HepG2 (cell line): ENCODE data around the gene CTCF. TPM values are rescaled to one million over a fixed set of nuclear protein-coding genes. Genes with fewer than 3 reads are reported as not detected.

Source experiments
- CBX2 ChIP-seq, 2 experiments: fragments of 200-600 bp in 1 of 2; sonication (generic); formaldehyde crosslinking in 1 of 2; IDR thresholded peaks; 2 replicates each; pipeline versions ENCODE4 v1.7.0 to v1.8.1; 2018 to 2022; ENCODE audit warnings: low read depth in 2 of 2, low read length in 1 of 2, mild to moderate bottlenecking in 1 of 2, missing genetic modification reagents in 1 of 2
- GABPA ChIP-seq, 2 experiments: IDR thresholded peaks; 2 replicates each; pipeline ENCODE4 v1.6.1; 2011 to 2016; ENCODE audit warnings: low read depth in 2 of 2, low read length in 1 of 2, missing biosample characterization in 1 of 2, missing genetic modification characterization in 1 of 2
- GMEB1 ChIP-seq: sonication (generic); formaldehyde crosslinking; IDR thresholded peaks from 2 replicates; pipeline ENCODE4 v1.5.1; 2020; ENCODE audit warnings: missing genetic modification reagents, mild to moderate bottlenecking, borderline replicate concordance
- HNRNPUL1 ChIP-seq: fragments of 200-400 bp; formaldehyde crosslinking; IDR thresholded peaks from 2 replicates; pipeline ENCODE4 v1.6.1; 2017; ENCODE audit warnings: low read depth, mild to moderate bottlenecking, low read length, moderate library complexity
- IRX3 ChIP-seq: sonication (generic); formaldehyde crosslinking; IDR thresholded peaks from 2 replicates; pipeline ENCODE4 v1.8.1; 2023; ENCODE audit warnings: mild to moderate bottlenecking, low read depth, missing genetic modification reagents, borderline replicate concordance
- KLF9 ChIP-seq: IDR thresholded peaks from 2 replicates; pipeline ENCODE4 v1.6.1; 2016; ENCODE audit warnings: low read depth
- SIX1 ChIP-seq: sonication (generic); formaldehyde crosslinking; IDR thresholded peaks from 2 replicates; pipeline ENCODE4 v1.4.0; 2020; ENCODE audit warnings: missing genetic modification reagents, borderline replicate concordance
- SNAI1 ChIP-seq: sonication (generic); formaldehyde crosslinking; IDR thresholded peaks from 2 replicates; pipeline ENCODE4 v1.5.0; 2020; ENCODE audit warnings: mild to moderate bottlenecking, missing genetic modification reagents, borderline replicate concordance
- SNAPC2 ChIP-seq: sonication (generic); formaldehyde crosslinking; IDR thresholded peaks from 2 replicates; pipeline ENCODE4 v1.8.1; 2022; ENCODE audit warnings: mild to moderate bottlenecking, missing genetic modification reagents
- SP1 ChIP-seq, 2 experiments: fragments of 450-650 bp in 1 of 2; sonication (generic) in 1 of 2; formaldehyde crosslinking in 1 of 2; IDR thresholded peaks; 2 replicates each; pipeline versions ENCODE4 v1.4.0 to v1.6.1; 2016 to 2020; ENCODE audit warnings: missing genetic modification reagents in 1 of 2
- TBL1XR1 ChIP-seq: fragments of 150-350 bp; IDR thresholded peaks from 2 replicates; pipeline ENCODE4 v1.6.1; 2014; ENCODE audit warnings: borderline replicate concordance, low read length; ENCODE audit not compliant: partially characterized antibody
- TEF ChIP-seq: sonication (generic); formaldehyde crosslinking; IDR thresholded peaks from 2 replicates; pipeline ENCODE4 v1.5.0; 2020; ENCODE audit warnings: missing genetic modification reagents
- ZMAT3 ChIP-seq: sonication (generic); formaldehyde crosslinking; conservative IDR thresholded peaks from 2 replicates; pipeline ENCODE4 v1.7.0; 2021; ENCODE audit warnings: missing genetic modification reagents
- ZNF296 ChIP-seq: sonication (generic); formaldehyde crosslinking; conservative IDR thresholded peaks from 2 replicates; pipeline ENCODE4 v1.5.0; 2020; ENCODE audit warnings: mild to moderate bottlenecking, missing genetic modification reagents
- ZNF33B ChIP-seq: sonication (generic); formaldehyde crosslinking; IDR thresholded peaks from 2 replicates; pipeline ENCODE4 v1.5.1; 2020; ENCODE audit warnings: mild to moderate bottlenecking, missing genetic modification reagents
- ZNF430 ChIP-seq: sonication (generic); formaldehyde crosslinking; IDR thresholded peaks from 2 replicates; pipeline ENCODE4 v1.9.0; 2021; ENCODE audit warnings: mild to moderate bottlenecking, missing genetic modification reagents
- ZNF451 ChIP-seq: sonication (generic); formaldehyde crosslinking; IDR thresholded peaks from 2 replicates; pipeline ENCODE4 v1.5.0; 2020; ENCODE audit warnings: mild to moderate bottlenecking, missing genetic modification reagents
- ZNF747 ChIP-seq: sonication (generic); formaldehyde crosslinking; IDR thresholded peaks from 2 replicates; pipeline ENCODE4 v1.8.1; 2023; ENCODE audit warnings: missing genetic modification reagents, mild to moderate bottlenecking, borderline replicate concordance
- ZNF775 ChIP-seq: sonication (generic); formaldehyde crosslinking; IDR thresholded peaks from 2 replicates; pipeline ENCODE4 v1.4.0; 2020; ENCODE audit warnings: missing genetic modification reagents, mild to moderate bottlenecking, moderate library complexity, borderline replicate concordance
- polyA plus RNA-seq, 8 experiments: library from polyadenylated mRNA; depleted of rRNA in 3 of 8; stranded (reverse) in 7 of 8; unstranded in 1 of 8; fragments of >200 nt; fragmentation: Illumina TruSeq in 4 of 8; extraction: Trizol in 4 of 8; gene quantifications; 2 replicates each; pipeline versions ENCODE4 v1.2.1 to v1.2.3, GENCODE V29; 2011 to 2016; ENCODE audit warnings: low read depth in 4 of 8, missing spikeins in 1 of 8, mixed read lengths in 1 of 8; ENCODE audit not compliant: insufficient read depth in 1 of 8
- total RNA-seq, 5 experiments: library from RNA; depleted of rRNA; stranded (reverse); fragments of >200 nt; fragmentation: Illumina TruSeq; extraction: Trizol; gene quantifications; 2 replicates each; pipeline ENCODE4 v1.2.3, GENCODE V29; 2016; ENCODE audit warnings: low read depth in 1 of 5
- TF ChIP-seq, protein P1 (sequence below): sonication (generic); formaldehyde crosslinking; IDR thresholded peaks from 2 replicates; pipeline ENCODE4 v1.9.0; 2022; ENCODE audit warnings: low read depth, missing genetic modification reagents
- TF ChIP-seq, protein P2 (sequence below): sonication (generic); formaldehyde crosslinking; IDR thresholded peaks from 2 replicates; pipeline ENCODE4 v1.4.0; 2020; ENCODE audit warnings: missing genetic modification reagents; ENCODE audit errors: not compliant biosample characterization

CTCF gene
- total and polyA plus RNA-seq, 2 of the 13 experiments (the other 11 are each of a cell fraction or from before 2014, with no cell fraction given), result 19.5 to 37.5 TPM

DNA sequence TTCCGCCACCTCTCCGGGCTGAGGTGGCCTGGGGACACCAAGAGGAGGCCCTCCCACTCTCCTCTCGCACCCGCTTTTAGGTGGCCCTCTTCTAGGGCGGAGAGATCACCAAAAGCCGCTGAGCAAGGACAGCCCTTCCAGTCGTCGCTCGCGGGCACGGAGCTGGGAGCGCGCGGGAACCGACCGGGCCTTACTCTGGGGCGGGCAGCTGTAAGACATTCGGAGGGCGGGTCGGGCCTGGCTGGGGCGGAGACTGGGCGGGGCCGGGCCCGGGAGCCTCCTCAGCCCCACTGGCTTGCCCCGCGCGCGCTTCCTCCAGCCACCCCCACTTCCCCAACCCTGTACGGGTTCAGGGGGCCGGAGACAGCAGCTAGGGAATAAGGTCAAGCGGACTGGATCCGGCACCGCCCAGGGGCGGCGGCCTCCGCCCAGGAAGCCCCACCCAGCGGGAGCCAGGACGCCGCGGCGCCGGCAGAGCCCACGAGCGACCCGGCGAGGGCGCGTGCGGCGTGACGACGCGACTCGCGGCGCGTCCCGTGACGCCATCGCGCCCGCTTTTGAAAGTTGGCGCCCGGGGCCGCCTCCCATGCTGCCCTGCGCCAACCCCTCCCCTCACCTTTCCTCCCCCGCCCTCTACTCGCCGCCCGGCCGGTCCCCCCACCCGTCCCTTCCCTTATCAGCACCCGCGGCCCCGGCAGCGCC, 351 bp upstream of the CTCF start (continued):
- no peak for TF ChIP-seq TBL1XR1
- TF ChIP-seq ZMAT3 (CRISPR knock-in tag), result peak; percentile 55; the same call in 1 of the 2 replicates
- no peak for TF ChIP-seq TEF (CRISPR knock-in tag)
- TF ChIP-seq ZNF430 (CRISPR knock-in tag), result no peak; the same call in 1 of the 2 replicates
- TF ChIP-seq KLF9 (CRISPR knock-in tag), result 0 out of 2 replicates have a peak, but pooled peaks have one; percentile 43
- no peak for TF ChIP-seq CBX2 (IDR thresholded peaks at IDR 0.05; ENCODE audit: low read depth, low read length)
- TF ChIP-seq CBX2 (CRISPR knock-in tag; IDR thresholded peaks at IDR 0.05; ENCODE audit: low read depth), result no peak
- peak; percentile 86; the same call in 1 of the 2 replicates for TF ChIP-seq SNAPC2
- TF ChIP-seq HNRNPUL1, result no peak
- TF ChIP-seq, protein P1, sequence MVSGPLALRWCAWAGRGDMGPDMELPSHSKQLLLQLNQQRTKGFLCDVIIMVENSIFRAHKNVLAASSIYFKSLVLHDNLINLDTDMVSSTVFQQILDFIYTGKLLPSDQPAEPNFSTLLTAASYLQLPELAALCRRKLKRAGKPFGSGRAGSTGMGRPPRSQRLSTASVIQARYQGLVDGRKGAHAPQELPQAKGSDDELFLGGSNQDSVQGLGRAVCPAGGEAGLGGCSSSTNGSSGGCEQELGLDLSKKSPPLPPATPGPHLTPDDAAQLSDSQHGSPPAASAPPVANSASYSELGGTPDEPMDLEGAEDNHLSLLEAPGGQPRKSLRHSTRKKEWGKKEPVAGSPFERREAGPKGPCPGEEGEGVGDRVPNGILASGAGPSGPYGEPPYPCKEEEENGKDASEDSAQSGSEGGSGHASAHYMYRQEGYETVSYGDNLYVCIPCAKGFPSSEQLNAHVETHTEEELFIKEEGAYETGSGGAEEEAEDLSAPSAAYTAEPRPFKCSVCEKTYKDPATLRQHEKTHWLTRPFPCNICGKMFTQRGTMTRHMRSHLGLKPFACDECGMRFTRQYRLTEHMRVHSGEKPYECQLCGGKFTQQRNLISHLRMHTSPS (CRISPR knock-in tag), result no peak
- TF ChIP-seq ZNF33B (CRISPR knock-in tag), result no peak
- no peak for TF ChIP-seq SP1 (IDR thresholded peaks at IDR 0.05)
- TF ChIP-seq SP1 (CRISPR knock-in tag; IDR thresholded peaks at IDR 0.05), result peak; percentile 80
- TF ChIP-seq SIX1 (CRISPR knock-in tag), result no peak
- TF ChIP-seq ZNF451 (CRISPR knock-in tag), result peak; percentile 64; the same call in 1 of the 2 replicates
- 0 out of 2 replicates have a peak, but pooled peaks have one; percentile 64 for TF ChIP-seq SNAI1
- TF ChIP-seq GMEB1 (CRISPR knock-in tag), result peak; percentile 95
- peak; percentile 84 for TF ChIP-seq IRX3
- TF ChIP-seq, protein P2, sequence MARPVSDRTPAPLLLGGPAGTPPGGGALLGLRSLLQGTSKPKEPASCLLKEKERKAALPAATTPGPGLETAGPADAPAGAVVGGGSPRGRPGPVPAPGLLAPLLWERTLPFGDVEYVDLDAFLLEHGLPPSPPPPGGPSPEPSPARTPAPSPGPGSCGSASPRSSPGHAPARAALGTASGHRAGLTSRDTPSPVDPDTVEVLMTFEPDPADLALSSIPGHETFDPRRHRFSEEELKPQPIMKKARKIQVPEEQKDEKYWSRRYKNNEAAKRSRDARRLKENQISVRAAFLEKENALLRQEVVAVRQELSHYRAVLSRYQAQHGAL (CRISPR knock-in tag), result no peak
- peak; percentile 46 for TF ChIP-seq GABPA (IDR thresholded peaks at IDR 0.05; ENCODE audit: low read depth, low read length)
- peak; percentile 56 for TF ChIP-seq GABPA (CRISPR knock-in tag; IDR thresholded peaks at IDR 0.05; ENCODE audit: low read depth)
- TF ChIP-seq ZNF296 (CRISPR knock-in tag), result no peak
- TF ChIP-seq ZNF775 (CRISPR knock-in tag), result no peak
- TF ChIP-seq ZNF747, result 0 out of 2 replicates have a peak, but pooled peaks have one; percentile 38
